H1 (cell line): ENCODE measurements around the gene ENDOV. TPM values are rescaled to one million over a fixed set of nuclear protein-coding genes. Genes with fewer than 3 reads are reported as not detected.

Experiments
- CTCF ChIA-PET: fragments of 300-600 bp; sonication (Branson Sonifier 250); formaldehyde crosslinking; loops from one replicate; lab custom pipeline; 2021; ENCODE audit not compliant: partially characterized antibody; lab: Charles Lee
- POLR2A ChIA-PET: fragments of 300-600 bp; sonication (Branson Sonifier 250); formaldehyde crosslinking; loops from one replicate; lab custom pipeline; 2021; ENCODE audit warnings: inconsistent platforms; ENCODE audit not compliant: partially characterized antibody; lab: Charles Lee
- DNase-seq, 2 experiments: peaks; one replicate each; pipeline versions ENCODE4 v3.0.0 to v3.0.0-alpha.2; 2010 to 2022; ENCODE audit warnings: low spot score in 2 of 2, low read depth in 1 of 2, mixed read lengths in 1 of 2
- FAIRE-seq: peaks from 2 replicates; lab custom pipeline; 2011; peaks lifted over from hg19 to GRCh38; lab: Jason Lieb, UNC
- H2AFZ ChIP-seq: 2 replicates; pipeline ENCODE4 v1.8.1; 2012; ENCODE audit warnings: low read length, inconsistent platforms
- H2AK5ac ChIP-seq: 2 replicates; pipeline ENCODE4 v1.6.1; 2013; ENCODE audit warnings: low read depth, low read length
- H2BK120ac ChIP-seq: replicated peaks from 2 replicates; pipeline ENCODE3; 2013; ENCODE audit warnings: low read depth, low read length, inconsistent platforms
- H2BK12ac ChIP-seq: 2 replicates; pipeline ENCODE4 v1.6.1; 2013; ENCODE audit warnings: low read depth, low read length
- H2BK15ac ChIP-seq: 2 replicates; pipeline ENCODE4 v1.6.1; 2013; ENCODE audit warnings: low read length
- H2BK20ac ChIP-seq: 2 replicates; pipeline ENCODE4 v1.6.1; 2013; ENCODE audit warnings: low read length
- H2BK5ac ChIP-seq: 2 replicates; pipeline ENCODE4 v1.6.1; 2013; ENCODE audit warnings: low read depth, low read length
- H3K14ac ChIP-seq: 2 replicates; pipeline ENCODE4 v1.6.1; 2013; ENCODE audit warnings: inconsistent platforms; ENCODE audit not compliant: insufficient read length
- H3K18ac ChIP-seq: 2 replicates; pipeline ENCODE4 v1.6.1; 2013; ENCODE audit warnings: low read length; ENCODE audit errors: extremely low read depth
- H3K23ac ChIP-seq: 2 replicates; pipeline ENCODE4 v1.6.1; 2013; ENCODE audit warnings: inconsistent platforms; ENCODE audit not compliant: insufficient read length
- H3K23me2 ChIP-seq: 2 replicates; pipeline ENCODE4 v1.6.1; 2013; ENCODE audit warnings: low read depth, low read length
- H3K27ac ChIP-seq: 2 replicates; pipeline ENCODE4 v1.6.1; 2011; ENCODE audit warnings: low read depth, low read length, inconsistent platforms
- H3K27me3 ChIP-seq, 4 experiments: replicated peaks in 1 of 4; 1 replicate in 1 of 4; 2 replicates in 3 of 4; pipeline versions ENCODE4 v1.6.1 to v1.8.1; 2011 to 2013; ENCODE audit warnings: low read length in 3 of 4, mild to moderate bottlenecking in 3 of 4, inconsistent platforms in 2 of 4, mixed read lengths in 2 of 4, moderate library complexity in 1 of 4; ENCODE audit not compliant: control insufficient read depth in 3 of 4, insufficient read depth in 3 of 4; ENCODE audit errors: extremely low read depth in 1 of 4
- H3K36me3 ChIP-seq, 4 experiments: 2 replicates each; pipeline versions ENCODE4 v1.6.1 to v1.8.1; 2011 to 2013; ENCODE audit warnings: mild to moderate bottlenecking in 4 of 4, low read length in 3 of 4, moderate library complexity in 2 of 4, control low read depth in 1 of 4, inconsistent platforms in 1 of 4; ENCODE audit not compliant: insufficient read depth in 4 of 4, control insufficient read depth in 2 of 4
- H3K4ac ChIP-seq: replicated peaks from 2 replicates; pipeline ENCODE3; 2013; ENCODE audit warnings: low read length, low read depth, mixed read lengths, inconsistent platforms; ENCODE audit not compliant: insufficient read length
- H3K4me1 ChIP-seq, 4 experiments: replicated peaks in 1 of 4; 1 replicate in 1 of 4; 2 replicates in 3 of 4; pipeline versions ENCODE4 v1.6.1 to v1.8.1; 2011 to 2013; ENCODE audit warnings: low read length in 3 of 4, inconsistent platforms in 2 of 4, mixed read lengths in 1 of 4; ENCODE audit not compliant: insufficient read depth in 4 of 4, control insufficient read depth in 3 of 4
- H3K4me2 ChIP-seq, 2 experiments: 2 replicates each; pipeline versions ENCODE4 v1.6.1 to v1.8.1; 2011 to 2013; ENCODE audit warnings: low read depth in 2 of 2, low read length in 2 of 2, control low read depth in 1 of 2, inconsistent platforms in 1 of 2, mild to moderate bottlenecking in 1 of 2; ENCODE audit not compliant: insufficient read depth in 1 of 2
- H3K4me3 ChIP-seq, 4 experiments: fragments of 200-600, 300-600 bp in 1 of 4; sonication (generic), shearing (Covaris generic), sonication (Bioruptor Twin) in 1 of 4; 2 replicates each; pipeline versions ENCODE4 v1.5.1 to v1.8.1; 2011 to 2016; ENCODE audit warnings: low read length in 4 of 4, low read depth in 3 of 4, control low read depth in 2 of 4, inconsistent platforms in 2 of 4, mild to moderate bottlenecking in 2 of 4, mixed read lengths in 1 of 4, moderate library complexity in 1 of 4; ENCODE audit not compliant: insufficient read depth in 2 of 4; ENCODE audit errors: extremely low read depth in 1 of 4
- H3K56ac ChIP-seq: replicated peaks from 2 replicates; pipeline ENCODE3; 2013; ENCODE audit warnings: low read depth, mild to moderate bottlenecking, mixed read lengths, low read length, inconsistent platforms; ENCODE audit not compliant: insufficient read length
- H3K79me1 ChIP-seq: 2 replicates; pipeline ENCODE4 v1.6.1; 2013; ENCODE audit warnings: low read depth, low read length, control low read depth
- H3K79me2 ChIP-seq, 2 experiments: 2 replicates each; pipeline versions ENCODE4 v1.6.1 to v1.8.1; 2012 to 2013; ENCODE audit warnings: low read length in 2 of 2, mild to moderate bottlenecking in 2 of 2, inconsistent platforms in 1 of 2; ENCODE audit not compliant: insufficient read depth in 2 of 2, control insufficient read depth in 1 of 2
- H3K9ac ChIP-seq, 4 experiments: replicated peaks in 1 of 4; 1 replicate in 1 of 4; 2 replicates in 3 of 4; pipeline versions ENCODE4 v1.6.1 to v1.8.1; 2011 to 2013; ENCODE audit warnings: low read depth in 3 of 4, low read length in 3 of 4, control low read depth in 2 of 4, mild to moderate bottlenecking in 2 of 4, moderate library complexity in 2 of 4, inconsistent platforms in 1 of 4; ENCODE audit errors: extremely low read depth in 1 of 4
- H3K9me3 ChIP-seq, 2 experiments: 2 replicates each; pipeline versions ENCODE4 v1.6.1 to v1.8.1; 2012 to 2013; ENCODE audit warnings: mild to moderate bottlenecking in 2 of 2, moderate library complexity in 2 of 2, control low read depth in 1 of 2, inconsistent platforms in 1 of 2, low read depth in 1 of 2, low read length in 1 of 2, mixed read lengths in 1 of 2; ENCODE audit not compliant: insufficient read depth in 2 of 2
- H4K20me1 ChIP-seq, 2 experiments: replicated peaks in 1 of 2; 2 replicates each; pipeline versions ENCODE3 to v1.8.1; 2011 to 2013; ENCODE audit warnings: inconsistent platforms in 2 of 2, low read length in 2 of 2, mild to moderate bottlenecking in 1 of 2; ENCODE audit not compliant: insufficient read depth in 2 of 2, control insufficient read depth in 1 of 2
- H4K5ac ChIP-seq: 2 replicates; pipeline ENCODE4 v1.6.1; 2013; ENCODE audit warnings: low read length, low read depth, mixed read lengths, inconsistent platforms; ENCODE audit not compliant: insufficient read length
- H4K8ac ChIP-seq: 2 replicates; pipeline ENCODE4 v1.8.0; 2013; ENCODE audit warnings: mild to moderate bottlenecking, moderate library complexity, low read length, inconsistent platforms; ENCODE audit not compliant: insufficient read depth; ENCODE audit errors: extremely low read depth
- H4K91ac ChIP-seq: replicated peaks from 2 replicates; pipeline ENCODE3; 2013; ENCODE audit warnings: low read length, mixed read lengths, inconsistent platforms; ENCODE audit not compliant: insufficient read length
- BCL11A ChIP-seq, 2 experiments: IDR thresholded peaks; one replicate each; pipeline ENCODE4 v1.6.1; 2011; ENCODE audit warnings: low read depth in 2 of 2, low read length in 2 of 2, mild to moderate bottlenecking in 2 of 2
- JUN ChIP-seq: IDR thresholded peaks from 2 replicates; pipeline ENCODE4 v1.6.1; 2011; ENCODE audit warnings: low read depth, mild to moderate bottlenecking, improper control_type of control experiment, low read length
- KDM1A ChIP-seq: fragments of 200-600, 300-600 bp; sonication (generic); IDR thresholded peaks from 2 replicates; pipeline ENCODE4 v1.7.1; 2016; ENCODE audit warnings: mild to moderate bottlenecking, low read length, borderline replicate concordance
- POLR2A ChIP-seq, 2 experiments: IDR thresholded peaks; 1 replicate in 1 of 2; 2 replicates in 1 of 2; pipeline ENCODE4 v1.6.1; 2011; ENCODE audit warnings: low read depth in 2 of 2, low read length in 2 of 2, mild to moderate bottlenecking in 2 of 2; ENCODE audit errors: control extremely low read depth in 1 of 2
- SIX5 ChIP-seq: IDR thresholded peaks from 2 replicates; pipeline ENCODE4 v1.6.1; 2011; ENCODE audit warnings: mild to moderate bottlenecking, low read depth, low read length
- SP1 ChIP-seq: IDR thresholded peaks from 2 replicates; pipeline ENCODE4 v1.6.1; 2011; ENCODE audit warnings: low read depth, low read length
- SUZ12 ChIP-seq: fragments of 200-600 bp; sonication (generic); IDR thresholded peaks from 2 replicates; pipeline ENCODE4 v1.6.1; 2012; ENCODE audit warnings: mild to moderate bottlenecking, inconsistent platforms, low read length, moderate library complexity, mixed read lengths
- WGBS, 2 experiments: shearing (Covaris generic) in 1 of 2; methylation state at CpG; one replicate each; pipeline versions ENCODE4 v1.1.6 to v1.1.7; 2013 to 2015; ENCODE audit warnings: low lambda C conversion rate in 2 of 2, mixed read lengths in 2 of 2, inconsistent platforms in 1 of 2, low coverage in 1 of 2, missing lambda C conversion rate in 1 of 2; ENCODE audit not compliant: insufficient replicate concordance in 2 of 2, insufficient coverage in 1 of 2, insufficient read length in 1 of 2; ENCODE audit errors: extremely low coverage in 1 of 2, missing lambda C conversion rate in 1 of 2; 5-methylcytosine and 5-hydroxymethylcytosine counted together
- polyA plus RNA-seq, 7 experiments: library from polyadenylated mRNA; depleted of rRNA in 3 of 7; stranded (reverse) in 5 of 7; unstranded in 2 of 7; fragments of >200 nt in 5 of 7; fragments of 200-250 nt in 2 of 7; gene quantifications; 1 replicate in 5 of 7; 2 replicates in 1 of 7; 4 replicates in 1 of 7; pipeline versions ENCODE4 v1.2.1 to v1.2.3, GENCODE V29; 2011 to 2013; ENCODE audit warnings: missing spikeins in 2 of 7, mixed read lengths in 2 of 7
- total RNA-seq: library from RNA; stranded (reverse); fragmentation: NEBNext Ultra II Directional; extraction: Animal tissue kit (Norgen Biotek cat#: 25700); gene quantifications from 2 replicates; pipeline ENCODE4 v1.2.1, GENCODE V29; 2021

Gene ENDOV
- total and polyA plus RNA-seq, 2 of the 8 experiments (the other 6 are each of a cell fraction or from before 2014, with no cell fraction given): 10.6 to 13.3 TPM

DNA sequence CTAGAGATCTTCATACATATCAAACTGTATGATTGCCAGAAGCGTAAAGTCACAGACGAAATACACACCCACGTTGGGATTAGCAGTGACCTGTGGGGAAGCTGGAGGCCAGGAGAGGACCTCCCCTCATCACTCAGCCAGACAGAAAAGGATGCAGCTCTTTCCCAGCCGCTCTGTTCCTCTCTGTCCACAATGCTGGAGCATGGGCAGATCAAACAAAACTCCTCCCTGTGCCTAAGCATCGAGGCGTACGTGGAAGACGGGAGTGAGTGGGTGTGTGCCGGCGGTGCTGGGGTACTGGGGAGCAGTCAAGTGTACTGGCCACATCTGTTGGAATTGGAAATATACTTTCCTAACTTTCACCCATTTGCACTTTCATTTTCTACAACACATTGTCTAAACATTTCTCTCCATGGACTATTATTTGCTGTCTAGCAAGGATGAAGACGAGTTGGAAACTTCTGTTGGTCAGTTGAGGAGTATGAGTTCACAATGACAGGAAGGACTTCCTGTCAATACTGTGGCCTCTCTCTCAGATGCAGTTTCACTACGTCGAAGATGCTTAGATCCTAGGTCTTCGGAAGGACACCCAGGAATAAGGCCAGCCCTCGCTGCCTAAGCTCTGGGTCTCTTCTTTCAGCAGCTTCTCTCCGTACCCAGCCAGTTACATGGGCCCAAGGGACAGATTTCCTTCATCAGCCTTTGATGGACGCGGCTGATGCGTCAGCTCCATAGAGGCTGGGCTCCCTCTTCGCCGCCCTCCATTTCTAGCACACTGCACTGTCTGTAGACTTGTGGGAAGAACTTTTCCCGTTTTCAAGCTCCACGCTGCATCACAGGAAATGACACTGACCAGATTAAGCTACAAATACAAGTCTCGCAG lies 30.6 kb upstream of the ENDOV start:
- H4K91ac ChIP-seq: no peak overlapping the region
- no peak for FAIRE-seq
- CTCF ChIA-PET: interaction anchor here (0.5 to 2.7 kb wide), 6 partner anchors 12 to 376 kb away, joined by 3 to 11 read pairs (median 3); no protein-coding TSS in a partner anchor
- no peak for TF ChIP-seq POLR2A (IDR thresholded peaks at IDR 0.05; ENCODE audit: control extremely low read depth in 1 of 2, low read depth in 2 of 2, low read length in 2 of 2)
- no peak for TF ChIP-seq SP1
- TF ChIP-seq KDM1A: no peak
- TF ChIP-seq BCL11A (IDR thresholded peaks at IDR 0.05; ENCODE audit: low read depth in 2 of 2, low read length in 2 of 2): no peak
- no peak for TF ChIP-seq SUZ12
- TF ChIP-seq JUN: no peak
- no peak for TF ChIP-seq SIX5

More for the DNA sequence above, 30.6 kb upstream of the ENDOV start:
- H2BK20ac ChIP-seq: no peak overlapping the region
- no peak overlapping the region for H2BK12ac ChIP-seq
- no peak overlapping the region for H3K23ac ChIP-seq
- H2AFZ ChIP-seq: no peak overlapping the region
- no peak overlapping the region for H4K8ac ChIP-seq
- H4K20me1 ChIP-seq: peaks cover 2% of the 10 kb centered on the region in 2 experiments
- POLR2A ChIA-PET: no interaction called here
- H4K5ac ChIP-seq: no peak overlapping the region
- no peak overlapping the region for H2AK5ac ChIP-seq
- H3K56ac ChIP-seq: no peak overlapping the region
- H2BK120ac ChIP-seq: no peak overlapping the region
- no peaks in the 10 kb centered on the region; the same call in none of the 2 replicates for H3K79me1 ChIP-seq
- no peak overlapping the region for H2BK5ac ChIP-seq
- H3K4me3 ChIP-seq: no peak overlapping the region
- no peak overlapping the region for H3K4me2 ChIP-seq
- H3K4me1 ChIP-seq: no peaks in the 10 kb centered on the region
- no peak overlapping the region for H3K27ac ChIP-seq
- no peaks in the 10 kb centered on the region for H3K9me3 ChIP-seq
- no peaks in the 10 kb centered on the region for H3K27me3 ChIP-seq
- no peak overlapping the region for H3K14ac ChIP-seq
- H3K9ac ChIP-seq: no peak overlapping the region
- no peaks in the 10 kb centered on the region for H3K79me2 ChIP-seq
- no peak for DNase-seq
- no peak overlapping the region for H3K4ac ChIP-seq
- WGBS, 2 experiments: 89% methylated on average over 24 of the region's 24 CpGs; no CpG with 5 or more reads in 1 of the 2 experiments
- H3K36me3 ChIP-seq: peaks cover 29 to 61% (median 37%) of the 10 kb centered on the region in 4 experiments
- no peak overlapping the region for H2BK15ac ChIP-seq
- H3K23me2 ChIP-seq: no peaks in the 10 kb centered on the region
- H3K18ac ChIP-seq: no peak overlapping the region
